Measurements from ENCODE around the gene DNAJC4.
A peak's percentile ranks its signal among the peaks of the same experiment; 100 is the strongest.

Gene DNAJC4

DNA sequence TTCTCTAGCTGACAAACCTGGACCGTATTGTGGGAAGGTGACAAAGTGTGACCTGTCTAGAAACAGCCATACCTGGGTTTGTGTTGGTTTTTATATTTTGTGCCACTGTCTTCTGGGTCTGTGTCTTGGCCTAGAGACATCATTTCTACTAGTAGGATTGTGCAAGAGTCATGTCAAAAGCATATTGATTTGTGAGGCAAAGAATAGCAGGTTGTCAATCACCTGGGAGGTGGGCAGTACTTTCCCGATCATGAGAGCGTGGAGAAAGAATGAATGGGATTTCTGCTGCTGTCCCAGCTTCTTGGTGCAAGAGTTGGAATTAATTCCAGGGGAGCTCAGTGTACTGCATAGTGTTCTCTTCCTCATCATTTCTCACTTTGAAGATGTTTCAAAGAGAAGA lies 28.8 kb upstream of the DNAJC4 start:
- H3K4me3 ChIP-seq (replicated peaks; ENCODE audit: low read depth, low read length), result no peak overlapping the region
- DNase-seq (ENCODE audit: extremely low read depth, insufficient read length), result no peak
- peaks cover 37% of the 10 kb centered on the region for H3K36me3 ChIP-seq (ENCODE audit: control insufficient read depth, insufficient read depth, low read length)
- TF ChIP-seq, protein P1, sequence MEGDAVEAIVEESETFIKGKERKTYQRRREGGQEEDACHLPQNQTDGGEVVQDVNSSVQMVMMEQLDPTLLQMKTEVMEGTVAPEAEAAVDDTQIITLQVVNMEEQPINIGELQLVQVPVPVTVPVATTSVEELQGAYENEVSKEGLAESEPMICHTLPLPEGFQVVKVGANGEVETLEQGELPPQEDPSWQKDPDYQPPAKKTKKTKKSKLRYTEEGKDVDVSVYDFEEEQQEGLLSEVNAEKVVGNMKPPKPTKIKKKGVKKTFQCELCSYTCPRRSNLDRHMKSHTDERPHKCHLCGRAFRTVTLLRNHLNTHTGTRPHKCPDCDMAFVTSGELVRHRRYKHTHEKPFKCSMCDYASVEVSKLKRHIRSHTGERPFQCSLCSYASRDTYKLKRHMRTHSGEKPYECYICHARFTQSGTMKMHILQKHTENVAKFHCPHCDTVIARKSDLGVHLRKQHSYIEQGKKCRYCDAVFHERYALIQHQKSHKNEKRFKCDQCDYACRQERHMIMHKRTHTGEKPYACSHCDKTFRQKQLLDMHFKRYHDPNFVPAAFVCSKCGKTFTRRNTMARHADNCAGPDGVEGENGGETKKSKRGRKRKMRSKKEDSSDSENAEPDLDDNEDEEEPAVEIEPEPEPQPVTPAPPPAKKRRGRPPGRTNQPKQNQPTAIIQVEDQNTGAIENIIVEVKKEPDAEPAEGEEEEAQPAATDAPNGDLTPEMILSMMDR (IDR thresholded peaks at IDR 0.05; ENCODE audit: insufficient read depth, low read length, poor library complexity, severe bottlenecking), result no peak
- H3K27me3 ChIP-seq (replicated peaks; ENCODE audit: control insufficient read depth, insufficient read depth, low read length), result no peaks in the 10 kb centered on the region

DNA sequence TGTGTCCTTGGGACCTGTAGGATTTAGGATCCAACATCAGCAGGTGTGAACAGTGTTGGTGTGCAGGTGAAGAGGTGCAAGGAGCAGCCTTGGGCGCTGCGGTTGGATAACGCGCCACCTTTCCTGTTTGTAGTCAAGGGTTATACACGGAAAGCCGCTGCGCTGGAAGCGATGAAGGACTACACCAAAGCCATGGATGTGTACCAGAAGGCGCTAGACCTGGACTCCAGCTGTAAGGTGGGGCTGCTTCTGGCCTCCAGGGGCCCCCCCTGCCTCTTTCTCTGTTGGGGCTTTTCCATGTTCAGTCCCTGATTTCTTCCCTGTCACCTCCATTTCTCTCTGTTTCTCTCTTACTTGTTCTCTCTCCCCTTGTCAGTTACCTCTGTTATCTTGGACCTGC lies 27.4 kb upstream of the DNAJC4 start:
- Histone ChIP-seq H3K4me3 (replicated peaks; ENCODE audit: low read depth, low read length) (no peak overlapping the region), H3K27me3 (replicated peaks; ENCODE audit: control insufficient read depth, insufficient read depth, low read length) (no peaks in the 10 kb centered on the region), H3K36me3 (ENCODE audit: control insufficient read depth, insufficient read depth, low read length) (peaks cover 28% of the 10 kb centered on the region)
- TF ChIP-seq, protein P1 (IDR thresholded peaks at IDR 0.05; ENCODE audit: insufficient read depth, low read length, poor library complexity, severe bottlenecking), result no peak
- no peak for DNase-seq (ENCODE audit: extremely low read depth, insufficient read length)

DNA sequence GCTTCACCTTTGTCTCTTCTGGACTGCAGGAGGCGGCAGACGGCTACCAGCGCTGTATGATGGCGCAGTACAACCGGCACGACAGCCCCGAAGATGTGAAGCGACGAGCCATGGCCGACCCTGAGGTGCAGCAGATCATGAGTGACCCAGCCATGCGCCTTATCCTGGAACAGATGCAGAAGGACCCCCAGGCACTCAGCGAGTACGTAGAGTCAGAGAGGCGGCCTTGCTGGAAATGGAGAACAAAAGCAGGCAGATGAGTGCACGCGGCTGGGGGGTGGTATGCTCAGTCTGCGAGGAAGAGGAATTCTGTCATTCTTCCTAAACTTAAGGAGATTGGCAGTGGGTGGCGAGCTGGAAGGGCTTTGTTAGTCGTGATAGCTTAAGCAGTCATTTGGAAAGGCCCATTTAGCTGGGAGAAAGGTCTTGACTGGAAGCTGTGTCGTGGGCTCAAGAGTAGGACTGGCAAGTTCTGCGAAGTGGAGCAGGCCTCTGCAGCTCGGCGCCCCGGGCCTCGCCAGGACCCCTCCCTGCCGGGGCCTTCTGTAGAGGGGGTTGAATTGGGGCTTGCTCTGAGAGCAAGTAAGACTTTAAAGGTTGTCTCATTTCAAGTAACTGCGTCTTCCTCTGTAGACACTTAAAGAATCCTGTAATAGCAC lies 26.8 kb upstream of the DNAJC4 start:
- no peak for DNase-seq (ENCODE audit: extremely low read depth, insufficient read length)
- H3K36me3 ChIP-seq (ENCODE audit: control insufficient read depth, insufficient read depth, low read length), result peaks cover 28% of the 10 kb centered on the region
- TF ChIP-seq, protein P1 (IDR thresholded peaks at IDR 0.05; ENCODE audit: insufficient read depth, low read length, poor library complexity, severe bottlenecking), result no peak
- H3K27me3 ChIP-seq (replicated peaks; ENCODE audit: control insufficient read depth, insufficient read depth, low read length), result no peaks in the 10 kb centered on the region
- no peak overlapping the region for H3K4me3 ChIP-seq (replicated peaks; ENCODE audit: low read depth, low read length)

DNA sequence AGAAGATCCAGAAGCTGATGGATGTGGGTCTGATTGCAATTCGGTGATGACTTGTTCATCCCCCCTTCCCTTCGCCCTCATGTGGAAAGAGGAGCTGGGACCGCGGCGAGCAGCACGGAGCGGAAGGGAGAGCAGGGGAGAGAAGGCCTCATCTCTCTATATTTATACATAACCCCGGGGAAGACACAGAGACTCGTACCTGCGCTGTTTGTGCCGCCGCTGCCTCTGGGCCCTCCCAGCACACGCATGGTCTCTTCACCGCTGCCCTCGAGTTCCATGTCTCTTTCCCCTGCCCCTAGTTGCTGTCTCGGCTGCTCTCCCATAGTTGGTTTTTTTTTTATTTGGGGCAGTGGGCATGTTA lies 26.3 kb upstream of the DNAJC4 start:
- Histone ChIP-seq H3K4me3 (replicated peaks; ENCODE audit: low read depth, low read length) (no peak overlapping the region), H3K36me3 (ENCODE audit: control insufficient read depth, insufficient read depth, low read length) (peaks cover 30% of the 10 kb centered on the region), H3K27me3 (replicated peaks; ENCODE audit: control insufficient read depth, insufficient read depth, low read length) (no peaks in the 10 kb centered on the region)
- TF ChIP-seq, protein P1 (IDR thresholded peaks at IDR 0.05; ENCODE audit: insufficient read depth, low read length, poor library complexity, severe bottlenecking), result no peak
- DNase-seq (ENCODE audit: extremely low read depth, insufficient read length), result no peak

DNA sequence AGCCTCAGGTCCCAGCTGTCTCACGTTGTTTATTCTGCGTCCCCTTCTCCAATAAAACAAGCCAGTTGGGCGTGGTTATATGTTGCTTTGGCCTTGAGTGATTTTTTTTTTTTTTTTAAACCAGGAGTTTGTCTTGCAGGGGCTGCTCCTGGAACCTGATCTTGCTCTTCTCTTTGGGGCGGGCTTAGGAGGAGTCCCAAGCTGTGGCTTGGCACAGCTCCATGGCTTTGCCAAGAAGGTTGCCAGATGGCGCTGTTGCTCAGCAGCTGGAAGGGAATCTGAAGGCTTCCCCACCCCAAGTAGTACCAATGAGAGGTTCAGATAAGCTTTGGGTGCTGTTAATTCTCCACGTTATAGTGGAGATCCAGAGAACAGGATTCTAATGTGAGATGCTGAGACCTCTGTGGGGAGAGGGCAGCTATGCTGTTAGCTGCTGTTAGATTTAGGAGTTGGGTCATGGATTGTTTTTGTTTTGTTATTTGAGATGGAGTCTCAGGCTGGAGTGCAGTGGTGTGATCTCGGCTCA lies 25.8 kb upstream of the DNAJC4 start:
- DNase-seq (ENCODE audit: extremely low read depth, insufficient read length), result no peak
- H3K4me3 ChIP-seq (replicated peaks; ENCODE audit: low read depth, low read length), result no peak overlapping the region
- no peaks in the 10 kb centered on the region for H3K27me3 ChIP-seq (replicated peaks; ENCODE audit: control insufficient read depth, insufficient read depth, low read length)
- peaks cover 34% of the 10 kb centered on the region for H3K36me3 ChIP-seq (ENCODE audit: control insufficient read depth, insufficient read depth, low read length)
- TF ChIP-seq, protein P1 (IDR thresholded peaks at IDR 0.05; ENCODE audit: insufficient read depth, low read length, poor library complexity, severe bottlenecking), result peak; percentile 73

Measured in GM06990 (cell line).